Cardiac muscle cell (in vitro differentiated cells and primary cell): ENCODE measurements around the gene CRYBG1. TPM values are rescaled to one million over a fixed set of nuclear protein-coding genes. Genes with fewer than 3 reads are reported as not detected.

ENCODE experiments used
- DNase-seq, 2 donors: peaks; one replicate each; pipeline versions ENCODE4 v3.0.0 to v3.0.0-alpha.2; 2010 to 2017; ENCODE audit warnings: low read depth in 1 of 2, low spot score in 1 of 2
- H3K27ac ChIP-seq: fragments of 200-600 bp; sonication (generic); 2 replicates; pipeline ENCODE4 v1.5.1; 2016
- H3K27me3 ChIP-seq: fragments of 200-600 bp; sonication (generic); 2 replicates; pipeline ENCODE4 v1.6.0; 2016; ENCODE audit warnings: control low read depth
- H3K36me3 ChIP-seq: fragments of 200-600 bp; sonication (generic); 2 replicates; pipeline ENCODE4 v1.5.1; 2016; ENCODE audit warnings: control low read depth
- H3K4me1 ChIP-seq: fragments of 200-600 bp; sonication (generic); 2 replicates; pipeline ENCODE4 v1.8.1; 2017; ENCODE audit warnings: low read depth, mild to moderate bottlenecking, mixed run types
- H3K4me3 ChIP-seq: fragments of 200-600 bp; sonication (generic); 2 replicates; pipeline ENCODE4 v1.5.1; 2016; ENCODE audit warnings: mild to moderate bottlenecking
- H3K9me3 ChIP-seq: fragments of 200-600 bp; sonication (generic); 2 replicates; pipeline ENCODE4 v1.5.1; 2017; ENCODE audit warnings: low read depth, mild to moderate bottlenecking, control low read depth
- polyA plus RNA-seq: library from polyadenylated mRNA; unstranded; fragments of >200 nt; fragmentation: Nextera tagmentation; extraction: Ambion mirVana; gene quantifications from 2 replicates; pipeline ENCODE4 v1.2.1, GENCODE V29; 2016
- total RNA-seq: library from RNA; depleted of rRNA; stranded (reverse); fragments of >200 nt; gene quantifications from 2 replicates; pipeline ENCODE4 v1.2.3, GENCODE V29; 2016
- TF ChIP-seq, protein P1 (sequence below): IDR thresholded peaks from 2 replicates; pipeline ENCODE4 v1.5.1; 2012; ENCODE audit warnings: low read depth, mild to moderate bottlenecking, low read length

CRYBG1 gene
- total and polyA plus RNA-seq, 2 experiments from 2014 or later, result 0.22 TPM; not detected in 1

DNA sequence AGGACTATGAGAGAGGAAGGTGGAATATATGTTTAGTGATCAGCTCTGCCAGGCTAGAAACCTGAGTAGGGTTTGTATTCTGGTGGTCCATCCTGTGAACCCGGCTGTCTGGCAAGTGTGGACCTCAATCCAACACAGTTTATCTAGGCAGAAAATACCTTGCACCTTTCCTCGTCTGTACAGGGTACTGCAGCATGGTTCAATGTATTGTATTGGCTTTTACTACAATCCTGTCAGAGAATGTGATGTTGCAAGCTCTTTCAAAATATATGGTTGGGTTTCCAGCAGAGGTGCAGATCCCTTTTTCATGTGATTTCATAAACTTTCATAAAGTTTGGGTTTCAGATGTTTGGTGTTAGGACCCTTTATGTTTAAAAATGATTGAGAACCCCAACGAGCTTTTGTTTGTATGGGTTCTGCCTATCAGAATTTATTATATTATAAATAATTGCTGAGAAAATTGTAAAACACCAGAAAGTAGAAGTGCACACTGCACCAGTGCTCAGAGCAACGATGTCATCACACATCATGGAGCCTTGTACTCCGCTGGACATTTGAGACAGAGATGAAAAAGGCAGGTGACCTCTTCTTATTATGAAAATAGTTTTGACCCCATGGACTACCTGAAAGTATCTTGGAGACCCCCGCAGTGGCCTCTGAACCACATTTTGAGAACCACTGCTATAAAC lies 162.2 kb downstream of the CRYBG1 start:
- Histone ChIP-seq H3K27ac (no peak overlapping the region), H3K9me3 (no peaks in the 10 kb centered on the region), H3K4me3 (no peak overlapping the region), H3K36me3 (no peaks in the 10 kb centered on the region), H3K4me1 (peaks cover 8% of the 10 kb centered on the region), H3K27me3 (no peaks in the 10 kb centered on the region)
- DNase-seq, result no peak
- TF ChIP-seq, protein P1, sequence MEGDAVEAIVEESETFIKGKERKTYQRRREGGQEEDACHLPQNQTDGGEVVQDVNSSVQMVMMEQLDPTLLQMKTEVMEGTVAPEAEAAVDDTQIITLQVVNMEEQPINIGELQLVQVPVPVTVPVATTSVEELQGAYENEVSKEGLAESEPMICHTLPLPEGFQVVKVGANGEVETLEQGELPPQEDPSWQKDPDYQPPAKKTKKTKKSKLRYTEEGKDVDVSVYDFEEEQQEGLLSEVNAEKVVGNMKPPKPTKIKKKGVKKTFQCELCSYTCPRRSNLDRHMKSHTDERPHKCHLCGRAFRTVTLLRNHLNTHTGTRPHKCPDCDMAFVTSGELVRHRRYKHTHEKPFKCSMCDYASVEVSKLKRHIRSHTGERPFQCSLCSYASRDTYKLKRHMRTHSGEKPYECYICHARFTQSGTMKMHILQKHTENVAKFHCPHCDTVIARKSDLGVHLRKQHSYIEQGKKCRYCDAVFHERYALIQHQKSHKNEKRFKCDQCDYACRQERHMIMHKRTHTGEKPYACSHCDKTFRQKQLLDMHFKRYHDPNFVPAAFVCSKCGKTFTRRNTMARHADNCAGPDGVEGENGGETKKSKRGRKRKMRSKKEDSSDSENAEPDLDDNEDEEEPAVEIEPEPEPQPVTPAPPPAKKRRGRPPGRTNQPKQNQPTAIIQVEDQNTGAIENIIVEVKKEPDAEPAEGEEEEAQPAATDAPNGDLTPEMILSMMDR, result no peak

DNA sequence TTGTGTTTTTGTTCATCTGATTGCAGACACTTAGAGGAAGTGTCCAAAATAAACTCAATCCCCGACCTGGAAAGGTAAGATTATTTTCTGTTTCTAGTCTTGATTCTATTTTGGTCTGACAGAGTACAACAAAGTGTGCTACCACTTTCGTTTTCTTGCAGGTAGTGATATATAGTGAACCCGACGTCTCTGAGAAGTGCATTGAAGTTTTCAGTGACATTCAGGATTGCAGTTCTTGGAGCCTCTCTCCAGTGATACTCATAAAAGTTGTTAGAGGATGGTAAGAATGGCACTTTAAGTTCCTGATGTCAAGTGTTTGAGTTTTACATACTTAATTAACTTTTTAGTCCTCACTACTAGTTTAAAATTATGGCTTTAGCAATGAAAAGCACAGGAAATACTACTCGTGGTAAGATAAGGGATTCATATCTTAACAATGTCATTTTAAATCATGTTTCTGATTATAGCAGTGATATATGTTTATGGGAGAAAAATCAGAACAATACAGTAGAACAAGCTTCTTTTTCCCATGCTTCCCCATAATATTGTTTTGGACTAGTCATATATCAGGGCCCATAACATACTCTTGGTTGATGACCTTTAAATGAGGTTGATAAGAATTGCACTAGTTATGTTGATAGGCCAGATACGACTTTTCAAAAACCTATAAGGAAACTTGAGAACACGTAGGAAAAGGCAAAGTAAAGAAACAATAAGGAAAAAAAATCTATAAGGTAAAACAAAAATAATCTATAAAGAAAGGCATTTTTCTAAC lies 164.8 kb downstream of the CRYBG1 start:
- H3K4me1 ChIP-seq, result peaks cover 8% of the 10 kb centered on the region
- no peak overlapping the region for H3K4me3 ChIP-seq
- no peak overlapping the region for H3K27ac ChIP-seq
- no peaks in the 10 kb centered on the region for H3K27me3 ChIP-seq
- TF ChIP-seq, protein P1, result no peak
- no peak for DNase-seq
- no peaks in the 10 kb centered on the region for H3K36me3 ChIP-seq
- H3K9me3 ChIP-seq, result no peaks in the 10 kb centered on the region

DNA sequence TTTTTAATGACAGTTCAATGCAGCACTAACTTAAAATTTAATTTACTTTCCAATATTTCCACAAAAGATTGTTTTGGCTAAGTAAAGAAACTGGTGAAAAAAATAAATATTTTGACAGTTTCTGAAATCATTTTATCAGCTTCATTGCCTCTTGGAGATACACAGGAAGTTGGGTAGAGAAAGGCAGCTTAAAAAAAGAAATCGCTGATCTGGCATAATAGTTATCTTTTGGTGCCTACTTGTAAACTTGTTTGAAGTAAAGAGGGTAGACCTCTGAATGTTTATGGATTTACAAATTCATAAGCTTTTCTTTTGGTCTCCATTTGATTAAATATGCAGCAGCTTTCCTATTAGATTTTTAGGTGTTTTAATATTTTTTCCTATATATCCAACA lies 165.4 kb downstream of the CRYBG1 start:
- H3K4me1 ChIP-seq, result peaks cover 8% of the 10 kb centered on the region
- no peak overlapping the region for H3K27ac ChIP-seq
- TF ChIP-seq, protein P1, result no peak
- no peaks in the 10 kb centered on the region for H3K9me3 ChIP-seq
- DNase-seq, result no peak
- no peak overlapping the region for H3K4me3 ChIP-seq
- no peaks in the 10 kb centered on the region for H3K27me3 ChIP-seq
- H3K36me3 ChIP-seq, result no peaks in the 10 kb centered on the region

DNA sequence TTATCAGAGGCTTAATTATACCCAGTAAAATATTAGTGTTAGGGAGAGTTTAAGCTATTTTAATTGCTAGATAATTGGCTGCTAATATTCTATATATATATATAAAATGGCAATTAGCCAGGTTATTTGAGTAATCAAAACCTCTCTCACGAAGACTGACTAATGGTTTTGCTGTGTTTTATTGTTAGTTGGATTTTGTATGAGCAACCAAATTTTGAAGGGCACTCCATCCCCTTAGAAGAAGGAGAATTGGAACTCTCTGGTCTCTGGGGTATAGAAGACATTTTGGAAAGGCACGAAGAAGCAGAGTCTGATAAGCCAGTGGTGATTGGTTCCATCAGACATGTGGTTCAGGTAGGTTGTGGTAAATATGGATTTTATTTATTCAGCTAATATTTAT lies 166.6 kb downstream of the CRYBG1 start:
- TF ChIP-seq, protein P1, result no peak
- H3K4me1 ChIP-seq, result peaks cover 8% of the 10 kb centered on the region
- no peaks in the 10 kb centered on the region for H3K27me3 ChIP-seq
- no peak overlapping the region for H3K4me3 ChIP-seq
- no peaks in the 10 kb centered on the region for H3K36me3 ChIP-seq
- H3K9me3 ChIP-seq, result no peaks in the 10 kb centered on the region
- no peak for DNase-seq
- H3K27ac ChIP-seq, result no peak overlapping the region

DNA sequence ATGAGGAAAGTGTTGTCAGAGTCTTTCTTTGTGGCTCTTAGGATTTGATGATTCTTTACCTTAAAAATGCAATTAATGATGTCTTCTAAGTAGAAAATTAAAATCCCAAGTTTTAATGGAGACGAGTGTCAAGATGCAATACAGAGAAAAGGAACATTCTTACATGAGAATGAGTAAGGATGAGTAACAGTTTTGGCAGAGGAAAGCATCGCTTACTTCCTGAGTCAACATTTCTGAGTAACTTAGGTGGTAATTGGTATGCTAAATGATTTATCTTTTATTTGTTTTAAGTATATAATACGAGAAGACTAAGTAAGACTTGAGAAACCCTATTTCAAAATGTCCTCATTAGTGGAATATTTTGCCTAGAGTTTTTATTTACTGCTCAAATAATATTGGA lies 167.5 kb downstream of the CRYBG1 start:
- Histone ChIP-seq H3K27me3 (no peaks in the 10 kb centered on the region), H3K27ac (no peak overlapping the region), H3K4me1 (peaks cover 8% of the 10 kb centered on the region), H3K9me3 (no peaks in the 10 kb centered on the region), H3K36me3 (no peaks in the 10 kb centered on the region), H3K4me3 (no peak overlapping the region)
- TF ChIP-seq, protein P1, result no peak
- peak in 1 of 2 donors; percentile 87 for DNase-seq
